ENCODE data around the gene MDGA2. TPM values are rescaled to one million over a fixed set of nuclear protein-coding genes. Genes with fewer than 3 reads are reported as not detected.

Gene MDGA2
- 0.02 to 0.22 TPM (median 0.07 TPM) in 3 of 5 replicates, not detected in the others for total RNA-seq (2022; extraction: Qiagen RNA extraction; ENCODE audit: low read depth)

DNA sequence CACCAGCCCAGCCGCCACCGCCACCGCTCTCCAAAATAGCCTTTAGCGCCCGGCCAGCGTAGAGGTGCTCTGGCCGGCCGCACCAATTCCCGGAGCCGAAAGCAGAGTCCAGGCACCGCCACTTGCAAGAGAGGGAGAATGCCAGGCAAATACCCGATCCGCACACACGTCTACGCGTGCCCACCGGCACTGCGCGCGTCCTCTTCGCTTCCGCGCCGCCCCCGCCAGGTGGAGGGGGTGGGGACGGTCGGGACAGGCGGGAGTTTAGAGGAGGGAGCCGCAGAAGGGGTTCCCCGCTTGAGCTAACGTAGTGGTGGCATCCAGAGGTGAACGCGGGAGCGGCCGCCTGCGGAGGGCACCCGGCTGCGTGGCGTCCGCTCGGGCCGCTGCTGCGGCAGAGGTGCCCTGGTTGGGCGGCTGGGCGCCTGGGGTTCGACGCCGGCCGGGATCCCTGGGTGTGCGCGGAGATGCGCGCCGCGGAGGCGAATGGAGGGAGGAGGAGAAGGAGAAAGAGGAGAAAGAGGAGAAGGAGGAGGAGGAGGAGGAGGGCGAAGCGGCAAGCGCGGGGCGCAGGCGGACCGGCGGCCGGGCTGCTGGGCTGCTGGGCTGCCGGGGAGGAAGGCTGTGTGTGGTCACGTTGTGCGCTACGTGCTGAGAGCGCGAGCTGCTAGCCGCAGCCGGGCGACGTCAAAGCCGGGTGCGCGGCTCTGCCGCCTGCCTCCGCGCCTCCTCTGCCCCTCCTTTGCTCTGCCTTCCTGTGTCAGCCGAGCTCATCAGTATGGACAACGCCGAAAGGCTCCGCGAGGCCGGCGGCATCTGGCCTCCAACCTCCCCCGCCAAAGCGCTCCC lies at the start of gene MDGA2:
TSS of gene MDGA2 (minus strand) at position 140 of the 849 bp plus-strand sequence.

